GM12878 (cell line): ENCODE measurements around the gene GSTM4. TPM values are rescaled to one million over a fixed set of nuclear protein-coding genes. Genes with fewer than 3 reads are reported as not detected.

ENCODE experiments used
- CBX5 ChIP-seq: sonication (generic); IDR thresholded peaks from 2 replicates; pipeline ENCODE4 v1.6.1; 2016; ENCODE audit warnings: low read depth, moderate library complexity, mild to moderate bottlenecking, inconsistent platforms
- EED ChIP-seq: sonication (generic); IDR thresholded peaks from 2 replicates; pipeline ENCODE4 v1.6.1; 2016; ENCODE audit warnings: antibody characterized with exemption, low read depth
- MYB ChIP-seq: fragments of 150-350 bp; IDR thresholded peaks from 2 replicates; pipeline ENCODE4 v1.6.1; 2014; ENCODE audit warnings: mild to moderate bottlenecking, low read depth, low read length, borderline replicate concordance
- SMAD5 ChIP-seq: IDR thresholded peaks from 2 replicates; pipeline ENCODE4 v1.6.1; 2016; ENCODE audit warnings: antibody characterized with exemption, low read depth
- STAT1 ChIP-seq: fragments of 450-650 bp; conservative IDR thresholded peaks from 2 replicates; pipeline ENCODE4 v1.6.1; 2014; ENCODE audit warnings: antibody characterized with exemption, mild to moderate bottlenecking
- SUZ12 ChIP-seq: fragments of 200-600 bp; sonication (generic); IDR thresholded peaks from one replicate; pipeline ENCODE4 v1.6.1; 2018; ENCODE audit warnings: antibody characterized with exemption, mild to moderate bottlenecking; ENCODE audit not compliant: unreplicated experiment
- TARDBP ChIP-seq: IDR thresholded peaks from 2 replicates; pipeline ENCODE4 v1.6.1; 2016; ENCODE audit warnings: borderline replicate concordance
- ZNF592 ChIP-seq: fragments of 450-650 bp; IDR thresholded peaks from 2 replicates; pipeline ENCODE4 v1.6.1; 2017; ENCODE audit warnings: mild to moderate bottlenecking, moderate library complexity
- polyA plus RNA-seq, 11 experiments: library from polyadenylated mRNA; depleted of rRNA in 4 of 11; unstranded in 6 of 11; stranded (reverse) in 5 of 11; fragments of >200 nt; fragmentation: Nextera tagmentation in 4 of 11; fragmentation: Illumina TruSeq in 1 of 11; extraction: Ambion mirVana in 4 of 11; extraction: Trizol in 1 of 11; gene quantifications; 1 replicate in 1 of 11; 2 replicates in 10 of 11; pipeline versions ENCODE4 v1.2.1 to v1.2.3, GENCODE V29; 2011 to 2016; ENCODE audit warnings: inconsistent platforms in 2 of 11, missing spikeins in 2 of 11, low read depth in 1 of 11
- total RNA-seq, 4 experiments: library from RNA; depleted of rRNA in 3 of 4; stranded (reverse); fragments of >200 nt in 3 of 4; fragmentation: Illumina TruSeq in 1 of 4; extraction: Trizol in 1 of 4; gene quantifications; 2 replicates each; pipeline versions ENCODE4 v1.2.1 to v1.2.3, GENCODE V29; 2013 to 2021

Gene GSTM4
- total and polyA plus RNA-seq, 10 of the 15 experiments (the other 5 are each of a cell fraction or from before 2014, with no cell fraction given): 14.3 to 37.2 (median 23.0) TPM

GRCh38 chr1:109659145-109659544 lies 3.2 kb downstream of the GSTM4 start (continued):
- TF ChIP-seq SUZ12 (no peak), TARDBP (no peak), STAT1 (no peak), EED (no peak), ZNF592 (no peak), SMAD5 (no peak), MYB (no peak), CBX5 (no peak)
